ENCODE data around the gene FCRL6. TPM values are rescaled to one million over a fixed set of nuclear protein-coding genes. Genes with fewer than 3 reads are reported as not detected.
A peak's percentile ranks its signal among the peaks of the same experiment; 100 is the strongest.

FCRL6 gene
- total RNA-seq, 1 donor from 2014 or later = not detected

GRCh38 chr1:159828581-159829272 lies 26.6 kb downstream of the FCRL6 start:
- Mint-ChIP-seq H3K9me3 (ENCODE audit: low read depth) (no peaks in the 10 kb centered on the region), H3K36me3 (ENCODE audit: insufficient read depth) (no peaks in the 10 kb centered on the region), H3K27me3 (peaks cover 80% of the 10 kb centered on the region), H3K27ac (no peak overlapping the region), H3K4me3 (ENCODE audit: low read depth) (no peak overlapping the region), H3K4me1 (ENCODE audit: low read depth) (peaks cover 10% of the 10 kb centered on the region)
- no peak for TF ChIP-seq CTCF (IDR thresholded peaks at IDR 0.05; ENCODE audit: unreplicated experiment)
- DNase-seq (ENCODE audit: low spot score, unreplicated experiment) = no peak

- Mint-ChIP-seq H3K27me3 (peaks cover 78% of the 10 kb centered on the region), H3K36me3 (ENCODE audit: insufficient read depth) (no peaks in the 10 kb centered on the region), H3K27ac (no peak overlapping the region), H3K4me1 (ENCODE audit: low read depth) (peaks cover 10% of the 10 kb centered on the region), H3K4me3 (ENCODE audit: low read depth) (no peak overlapping the region), H3K9me3 (ENCODE audit: low read depth) (no peaks in the 10 kb centered on the region)
- no peak for DNase-seq (ENCODE audit: low spot score, unreplicated experiment)
- peak; percentile 61 for TF ChIP-seq CTCF (IDR thresholded peaks at IDR 0.05; ENCODE audit: unreplicated experiment)
Measured at GRCh38 chr1:159829273-159829634, 27.1 kb downstream of the FCRL6 start.

- Mint-ChIP-seq H3K4me3 (ENCODE audit: low read depth) (no peak overlapping the region), H3K27me3 (peaks cover 77% of the 10 kb centered on the region), H3K36me3 (ENCODE audit: insufficient read depth) (no peaks in the 10 kb centered on the region), H3K4me1 (ENCODE audit: low read depth) (peaks cover 10% of the 10 kb centered on the region), H3K27ac (no peak overlapping the region), H3K9me3 (ENCODE audit: low read depth) (no peaks in the 10 kb centered on the region)
- DNase-seq (ENCODE audit: low spot score, unreplicated experiment) = no peak
- no peak for TF ChIP-seq CTCF (IDR thresholded peaks at IDR 0.05; ENCODE audit: unreplicated experiment)
Measured at GRCh38 chr1:159829822-159830465, 27.8 kb downstream of the FCRL6 start.

GRCh38 chr1:159830722-159831121 lies 28.6 kb downstream of the FCRL6 start:
- Mint-ChIP-seq H3K36me3 (ENCODE audit: insufficient read depth) (no peaks in the 10 kb centered on the region), H3K4me1 (ENCODE audit: low read depth) (peaks cover 10% of the 10 kb centered on the region), H3K9me3 (ENCODE audit: low read depth) (no peaks in the 10 kb centered on the region), H3K27me3 (peaks cover 77% of the 10 kb centered on the region), H3K4me3 (ENCODE audit: low read depth) (no peak overlapping the region), H3K27ac (no peak overlapping the region)
- no peak for DNase-seq (ENCODE audit: low spot score, unreplicated experiment)
- no peak for TF ChIP-seq CTCF (IDR thresholded peaks at IDR 0.05; ENCODE audit: unreplicated experiment)

- H3K9me3 Mint-ChIP-seq (ENCODE audit: low read depth) = no peaks in the 10 kb centered on the region
- peaks cover 12% of the 10 kb centered on the region for H3K4me1 Mint-ChIP-seq (ENCODE audit: low read depth)
- H3K4me3 Mint-ChIP-seq (ENCODE audit: low read depth) = no peak overlapping the region
- no peak for TF ChIP-seq CTCF (IDR thresholded peaks at IDR 0.05; ENCODE audit: unreplicated experiment)
- H3K27ac Mint-ChIP-seq = no peak overlapping the region
- peaks cover 75% of the 10 kb centered on the region for H3K27me3 Mint-ChIP-seq
- no peak for DNase-seq (ENCODE audit: low spot score, unreplicated experiment)
- H3K36me3 Mint-ChIP-seq (ENCODE audit: insufficient read depth) = no peaks in the 10 kb centered on the region
Measured at GRCh38 chr1:159831412-159832141, 29.4 kb downstream of the FCRL6 start.
